ENCODE results near the gene FAIM. TPM values are rescaled to one million over a fixed set of nuclear protein-coding genes. Genes with fewer than 3 reads are reported as not detected.

The FAIM gene
- total RNA-seq, 1 experiment from 2014 or later, result 11.0 TPM

- Histone ChIP-seq H3K4me1 (ENCODE audit: insufficient read depth, low read length) (no peaks in the 10 kb centered on the region), H2BK15ac (ENCODE audit: low read depth, low read length) (no peak overlapping the region), H3K27me3 (ENCODE audit: insufficient read depth, low read length) (no peaks in the 10 kb centered on the region), H4K5ac (ENCODE audit: insufficient read length, low read depth, low read length) (no peak overlapping the region), H3K9ac (ENCODE audit: extremely low read depth, insufficient read length, low read length) (no peak overlapping the region), H3K18ac (ENCODE audit: insufficient read length, low read depth, low read length) (no peak overlapping the region), H3K23ac (ENCODE audit: insufficient read length, low read depth, low read length) (no peak overlapping the region), H4K8ac (replicated peaks; ENCODE audit: insufficient read length, low read depth, low read length) (no peak overlapping the region), H2BK5ac (ENCODE audit: insufficient read length, low read length) (no peak overlapping the region), H3T11ph (ENCODE audit: low read length) (no peak overlapping the region), H2AK5ac (ENCODE audit: insufficient read length, low read length) (no peak overlapping the region), H3K56ac (ENCODE audit: insufficient read length, low read depth, low read length) (no peak overlapping the region), H3K9me3 (ENCODE audit: control insufficient read depth, low read depth, low read length) (peaks cover 9% of the 10 kb centered on the region), H3K23me2 (ENCODE audit: insufficient read length, low read depth, low read length, poor library complexity, severe bottlenecking) (no peaks in the 10 kb centered on the region), H3K79me2 (ENCODE audit: insufficient read depth, low read length) (no peaks in the 10 kb centered on the region), H4K91ac (ENCODE audit: insufficient read length, low read depth, low read length) (no peak overlapping the region), H2BK120ac (ENCODE audit: low read depth, low read length, poor library complexity, severe bottlenecking) (no peak overlapping the region), H3K14ac (ENCODE audit: insufficient read depth, low read length) (no peak overlapping the region), H4K20me1 (ENCODE audit: control insufficient read depth, insufficient read depth, insufficient read length) (no peaks in the 10 kb centered on the region), H3K79me1 (ENCODE audit: insufficient read depth, low read depth, low read length, poor library complexity, severe bottlenecking) (no peaks in the 10 kb centered on the region), H2BK20ac (ENCODE audit: low read depth, low read length, poor library complexity, severe bottlenecking) (no peak overlapping the region), H2BK12ac (ENCODE audit: insufficient read length, low read depth, low read length) (no peak overlapping the region), H3K4ac (ENCODE audit: low read depth, low read length) (no peak overlapping the region), H3K27ac (ENCODE audit: insufficient read length, low read depth, low read length) (no peak overlapping the region), H3K4me2 (ENCODE audit: insufficient read depth, insufficient read length, low read length) (no peak overlapping the region), H2AFZ (ENCODE audit: low read length) (no peak overlapping the region)
- H3K27ac Mint-ChIP-seq, result no peak overlapping the region
- H3K27me3 Mint-ChIP-seq (ENCODE audit: low read depth), result peaks cover 31% of the 10 kb centered on the region
- no peak for TF ChIP-seq CTCF (conservative IDR thresholded peaks at IDR 0.05)
- no CpG with 5 or more reads among the region's 1 CpG for WGBS (ENCODE audit: extremely low coverage, insufficient read length, low lambda C conversion rate)
- peaks cover 60 to 69% of the 10 kb centered on the region in 2 experiments for H3K9me3 Mint-ChIP-seq
- H3K36me3 Mint-ChIP-seq (ENCODE audit: insufficient read depth in 1 of 3, low read depth in 3 of 3), result peaks cover 29 to 61% (median 59%) of the 10 kb centered on the region in 3 experiments
- H3K4me1 Mint-ChIP-seq, result no peaks in the 10 kb centered on the region
- H3K4me3 Mint-ChIP-seq, result no peak overlapping the region
- DNase-seq, result no peak
Measured at GRCh38 chr3:138642927-138643253, 34.3 kb downstream of the FAIM start.

Measured in H9 (cell line).